ENCODE results near the gene TXLNB. TPM values are rescaled to one million over a fixed set of nuclear protein-coding genes. Genes with fewer than 3 reads are reported as not detected.

TXLNB gene
- polyA plus RNA-seq, 2 of the 4 experiments (the other 2 are of a cell fraction): not detected

- FAIRE-seq (no peak), ATAC-seq (no peak), DNase-seq (ENCODE audit: low read depth in 1 of 2, low spot score in 1 of 2) (no peak)
- POLR2A ChIA-PET: no interaction called here
- 15% methylated on average over 2 of the region's 2 CpGs for whole genome bisulfite sequencing (ENCODE audit: missing lambda C conversion rate)
- TF ChIP-seq HOXA7 (CRISPR knock-in tag; IDR thresholded peaks at IDR 0.05) (no peak), RNF2 (IDR thresholded peaks at IDR 0.05; ENCODE audit: borderline replicate concordance, low read depth) (no peak), CEBPB (IDR thresholded peaks at IDR 0.05) (no peak), ESRRA (IDR thresholded peaks at IDR 0.05; ENCODE audit: borderline replicate concordance, low read length) (no peak), RAD21 (conservative IDR thresholded peaks at IDR 0.05 in 1 of 2, IDR thresholded peaks at IDR 0.05 in 1 of 2) (no peak), NFE2L2 (conservative IDR thresholded peaks at IDR 0.05; ENCODE audit: low read length) (no peak), RARB (CRISPR knock-in tag; IDR thresholded peaks at IDR 0.05) (no peak), CHD2 (IDR thresholded peaks at IDR 0.05; ENCODE audit: low read length, partially characterized antibody) (no peak), KDM5A (IDR thresholded peaks at IDR 0.05) (no peak), GATA3 (IDR thresholded peaks at IDR 0.05; ENCODE audit: borderline replicate concordance) (no peak), BCL3 (IDR thresholded peaks at IDR 0.05) (no peak)
- CTCF ChIA-PET: no interaction called here
- Histone ChIP-seq H3K4me2 (no peak overlapping the region), H3K4me1 (no peaks in the 10 kb centered on the region), H3K4me3 (no peak overlapping the region), H3K9me3 (no peaks in the 10 kb centered on the region), H3K27ac (no peak overlapping the region)
These were observed 44.2 kb downstream of the TXLNB start for GRCh38 chr6:139247618-139248017.

DNA sequence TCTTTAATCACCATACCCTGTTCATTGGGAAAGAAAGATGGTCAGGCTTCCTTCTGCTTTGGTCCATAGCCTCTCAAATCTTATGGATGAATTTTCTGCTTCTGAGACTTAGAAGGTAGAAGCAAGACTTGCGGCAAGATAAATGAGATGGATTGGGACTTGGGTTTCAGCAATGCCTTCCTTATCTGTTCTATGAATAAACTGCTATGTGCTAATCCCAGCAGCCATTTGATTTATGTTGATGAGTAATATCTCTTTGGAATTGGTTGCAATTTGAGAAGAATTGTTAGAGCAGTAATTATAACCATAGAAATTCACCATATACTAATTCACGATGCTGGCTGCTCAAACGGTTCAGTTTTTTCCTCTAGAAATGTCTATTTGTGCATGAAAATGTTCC, 48.3 kb downstream of the TXLNB start:
- TF ChIP-seq JUN (IDR thresholded peaks at IDR 0.05) (no peak), HOXB5 (CRISPR knock-in tag; IDR thresholded peaks at IDR 0.05) (no peak), BCL3 (IDR thresholded peaks at IDR 0.05) (no peak), ZFP36 (IDR thresholded peaks at IDR 0.05; ENCODE audit: borderline replicate concordance, partially characterized antibody) (no peak), GATA3 (IDR thresholded peaks at IDR 0.05; ENCODE audit: borderline replicate concordance) (no peak), FOSB (CRISPR knock-in tag; IDR thresholded peaks at IDR 0.05) (no peak), RAD21 (conservative IDR thresholded peaks at IDR 0.05 in 1 of 2, IDR thresholded peaks at IDR 0.05 in 1 of 2) (no peak), MAFK (IDR thresholded peaks at IDR 0.05; ENCODE audit: partially characterized antibody) (no peak), POLR2AphosphoS2 (conservative IDR thresholded peaks at IDR 0.05; ENCODE audit: low read length) (no peak), HDAC2 (IDR thresholded peaks at IDR 0.05) (no peak), JUNB (IDR thresholded peaks at IDR 0.05) (no peak), ZSCAN20 (CRISPR knock-in tag; IDR thresholded peaks at IDR 0.05) (no peak), TFCP2L1 (CRISPR knock-in tag; IDR thresholded peaks at IDR 0.05) (no peak), ESRRA (IDR thresholded peaks at IDR 0.05; ENCODE audit: borderline replicate concordance, low read length) (no peak), KDM5A (IDR thresholded peaks at IDR 0.05) (no peak), CBX8 (IDR thresholded peaks at IDR 0.05) (no peak), RARB (CRISPR knock-in tag; IDR thresholded peaks at IDR 0.05) (no peak), PHF8 (IDR thresholded peaks at IDR 0.05; ENCODE audit: borderline replicate concordance, low read depth) (no peak), EHMT2 (IDR thresholded peaks at IDR 0.05; ENCODE audit: low read depth) (no peak)
- FAIRE-seq: no peak
- no peak overlapping the region for H3K4me3 ChIP-seq
- no peak for ATAC-seq
- H3K4me2 ChIP-seq: no peak overlapping the region
- POLR2A ChIA-PET: no interaction called here
- H3K27ac ChIP-seq: no peak overlapping the region
- CTCF ChIA-PET: interaction anchor here (1.2 kb wide), 1 partner anchor 15 kb away, joined by 3 read pairs; no protein-coding TSS in a partner anchor
- no peaks in the 10 kb centered on the region for H3K4me1 ChIP-seq
- DNase-seq (ENCODE audit: low read depth in 1 of 2, low spot score in 1 of 2): no peak
- H3K9me3 ChIP-seq: no peaks in the 10 kb centered on the region
- WGBS (ENCODE audit: missing lambda C conversion rate): 77% methylated on average over 3 of the region's 3 CpGs

Measured in A549 (cell line).